NB4 (cell line): ENCODE measurements around the gene CDIPT.

Experiments
- CTCF ChIP-seq: IDR thresholded peaks from one replicate; pipeline ENCODE4 v1.5.1; 2012; ENCODE audit warnings: low read depth, low read length
- MAX ChIP-seq: IDR thresholded peaks from 2 replicates; pipeline ENCODE4 v1.6.1; 2011; ENCODE audit warnings: low read depth, low read length
- POLR2A ChIP-seq: IDR thresholded peaks from 2 replicates; pipeline ENCODE4 v1.6.1; 2011; ENCODE audit warnings: mild to moderate bottlenecking; ENCODE audit not compliant: insufficient read length; ENCODE audit errors: extremely low read depth

- TF ChIP-seq CTCF (no peak), POLR2A (no peak), MAX (no peak)
Measured at GRCh38 chr16:29897333-29897732, 34.3 kb upstream of the CDIPT start.
